GM12878 (cell line): ENCODE measurements around the gene AFMID. TPM values are rescaled to one million over a fixed set of nuclear protein-coding genes. Genes with fewer than 3 reads are reported as not detected.

ENCODE experiments used
- BMI1 ChIP-seq: fragments of 450-650 bp; IDR thresholded peaks from 2 replicates; pipeline ENCODE4 v1.6.1; 2016; ENCODE audit warnings: mild to moderate bottlenecking, moderate library complexity, borderline replicate concordance
- CBX5 ChIP-seq: sonication (generic); IDR thresholded peaks from 2 replicates; pipeline ENCODE4 v1.6.1; 2016; ENCODE audit warnings: low read depth, moderate library complexity, mild to moderate bottlenecking, inconsistent platforms
- CREB1 ChIP-seq: IDR thresholded peaks from 2 replicates; pipeline ENCODE4 v1.6.1; 2012; ENCODE audit warnings: low read depth, mild to moderate bottlenecking, inconsistent platforms
- HCFC1 ChIP-seq: fragments of 150-350 bp; IDR thresholded peaks from 2 replicates; pipeline ENCODE4 v1.6.1; 2014; ENCODE audit warnings: low read length
- IKZF1 ChIP-seq: fragments of 450-650 bp; conservative IDR thresholded peaks from 2 replicates; pipeline ENCODE4 v1.6.1; 2017; ENCODE audit warnings: antibody characterized with exemption, mild to moderate bottlenecking
- IRF4 ChIP-seq: IDR thresholded peaks from 2 replicates; pipeline ENCODE4 v1.6.1; 2011; ENCODE audit warnings: low read depth, low read length
- MEF2A ChIP-seq: IDR thresholded peaks from 2 replicates; pipeline ENCODE4 v1.6.1; 2011; ENCODE audit warnings: low read depth, mild to moderate bottlenecking, low read length, moderate library complexity; ENCODE audit not compliant: insufficient read depth
- MEF2B ChIP-seq: fragments of 450-650 bp; IDR thresholded peaks from 2 replicates; pipeline ENCODE4 v1.6.1; 2018; ENCODE audit warnings: mild to moderate bottlenecking, moderate library complexity; ENCODE audit not compliant: partially characterized antibody, poor library complexity, severe bottlenecking
- MLLT1 ChIP-seq: fragments of 450-650 bp; IDR thresholded peaks from 2 replicates; pipeline ENCODE4 v1.6.1; 2016; ENCODE audit warnings: mild to moderate bottlenecking
- MYB ChIP-seq: fragments of 150-350 bp; IDR thresholded peaks from 2 replicates; pipeline ENCODE4 v1.6.1; 2014; ENCODE audit warnings: mild to moderate bottlenecking, low read depth, low read length, borderline replicate concordance
- POLR2A ChIP-seq: IDR thresholded peaks from 2 replicates; pipeline ENCODE4 v1.6.1; 2011; ENCODE audit warnings: low read depth, mild to moderate bottlenecking, low read length
- RAD21 ChIP-seq: IDR thresholded peaks from 2 replicates; pipeline ENCODE4 v1.6.1; 2011; ENCODE audit warnings: mild to moderate bottlenecking, low read depth, low read length, moderate library complexity; ENCODE audit not compliant: insufficient read depth
- SMAD1 ChIP-seq: fragments of 450-650 bp; IDR thresholded peaks from 2 replicates; pipeline ENCODE4 v1.6.1; 2018; ENCODE audit warnings: mild to moderate bottlenecking, low read depth; ENCODE audit not compliant: partially characterized antibody
- TCF12 ChIP-seq: IDR thresholded peaks from 2 replicates; pipeline ENCODE4 v1.6.1; 2011; ENCODE audit warnings: low read depth, mild to moderate bottlenecking, low read length
- ZNF24 ChIP-seq: fragments of 450-650 bp; IDR thresholded peaks from 2 replicates; pipeline ENCODE4 v1.6.1; 2017; ENCODE audit warnings: antibody characterized with exemption, mild to moderate bottlenecking
- polyA plus RNA-seq, 11 experiments: library from polyadenylated mRNA; depleted of rRNA in 4 of 11; unstranded in 6 of 11; stranded (reverse) in 5 of 11; fragments of >200 nt; fragmentation: Nextera tagmentation in 4 of 11; fragmentation: Illumina TruSeq in 1 of 11; extraction: Ambion mirVana in 4 of 11; extraction: Trizol in 1 of 11; gene quantifications; 1 replicate in 1 of 11; 2 replicates in 10 of 11; pipeline versions ENCODE4 v1.2.1 to v1.2.3, GENCODE V29; 2011 to 2016; ENCODE audit warnings: inconsistent platforms in 2 of 11, missing spikeins in 2 of 11, low read depth in 1 of 11
- total RNA-seq, 4 experiments: library from RNA; depleted of rRNA in 3 of 4; stranded (reverse); fragments of >200 nt in 3 of 4; fragmentation: Illumina TruSeq in 1 of 4; extraction: Trizol in 1 of 4; gene quantifications; 2 replicates each; pipeline versions ENCODE4 v1.2.1 to v1.2.3, GENCODE V29; 2013 to 2021
- TF ChIP-seq, protein P1 (sequence below): fragments of 150-350 bp; IDR thresholded peaks from 2 replicates; pipeline ENCODE4 v1.6.1; 2016; ENCODE audit warnings: low read depth, low read length
- TF ChIP-seq, protein P2 (sequence below): fragments of 450-650 bp; IDR thresholded peaks from 2 replicates; pipeline ENCODE4 v1.6.1; 2017; ENCODE audit warnings: mild to moderate bottlenecking, moderate library complexity

Gene AFMID
- total and polyA plus RNA-seq, 10 of the 15 experiments (the other 5 are each of a cell fraction or from before 2014, with no cell fraction given) = 36.1 to 98.8 (median 51.6) TPM

DNA sequence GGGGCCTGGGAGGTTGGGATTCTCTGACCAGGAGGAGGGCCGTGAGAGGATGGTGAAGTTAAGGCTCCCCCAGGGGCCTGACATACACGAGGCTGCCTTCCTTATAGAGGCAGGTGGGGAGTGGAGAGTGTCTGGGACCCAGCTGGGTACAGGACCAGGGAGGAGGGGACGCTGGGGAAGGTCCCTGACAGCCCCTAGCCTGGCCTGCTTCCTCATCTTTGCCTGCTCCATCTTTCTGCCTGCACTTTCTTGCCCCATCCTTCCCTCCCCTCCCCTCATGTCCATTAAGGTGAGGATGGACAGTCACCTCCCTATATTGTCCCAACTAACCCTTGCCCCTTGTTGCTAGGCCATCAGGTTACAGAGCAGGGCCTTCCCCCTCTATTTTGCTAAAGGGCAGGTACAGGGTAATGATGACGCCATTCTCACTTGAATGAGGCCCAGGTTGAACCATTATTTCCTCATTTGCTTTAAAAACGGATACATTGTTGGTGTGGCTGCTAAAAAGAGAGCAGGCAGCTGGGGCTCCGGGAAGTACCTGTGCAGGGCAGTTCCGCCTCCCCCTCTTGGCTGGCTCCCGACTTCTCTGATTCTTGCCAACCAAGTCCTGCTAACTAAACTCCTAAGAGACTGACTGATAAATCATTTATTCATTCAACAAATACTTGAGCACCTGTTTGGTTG lies 39.7 kb upstream of the AFMID start (continued):
- TF ChIP-seq MLLT1 (peak; percentile 49; the same call in 1 of the 2 replicates), IKZF1 (peak; percentile 90), IRF4 (no peak), POLR2A (peak; percentile 49; the same call in 1 of the 2 replicates), RAD21 (0 out of 2 replicates have a peak, but pooled peaks have one; percentile 4), MEF2B (peak; percentile 91), ZNF24 (peak; percentile 85), MEF2A (peak; percentile 87), CBX5 (no peak), BMI1 (peak; percentile 66; the same call in 1 of the 2 replicates), MYB (no peak), SMAD1 (peak; percentile 75), CREB1 (peak; percentile 96), TCF12 (peak; percentile 92), HCFC1 (no peak)
- TF ChIP-seq, protein P1, sequence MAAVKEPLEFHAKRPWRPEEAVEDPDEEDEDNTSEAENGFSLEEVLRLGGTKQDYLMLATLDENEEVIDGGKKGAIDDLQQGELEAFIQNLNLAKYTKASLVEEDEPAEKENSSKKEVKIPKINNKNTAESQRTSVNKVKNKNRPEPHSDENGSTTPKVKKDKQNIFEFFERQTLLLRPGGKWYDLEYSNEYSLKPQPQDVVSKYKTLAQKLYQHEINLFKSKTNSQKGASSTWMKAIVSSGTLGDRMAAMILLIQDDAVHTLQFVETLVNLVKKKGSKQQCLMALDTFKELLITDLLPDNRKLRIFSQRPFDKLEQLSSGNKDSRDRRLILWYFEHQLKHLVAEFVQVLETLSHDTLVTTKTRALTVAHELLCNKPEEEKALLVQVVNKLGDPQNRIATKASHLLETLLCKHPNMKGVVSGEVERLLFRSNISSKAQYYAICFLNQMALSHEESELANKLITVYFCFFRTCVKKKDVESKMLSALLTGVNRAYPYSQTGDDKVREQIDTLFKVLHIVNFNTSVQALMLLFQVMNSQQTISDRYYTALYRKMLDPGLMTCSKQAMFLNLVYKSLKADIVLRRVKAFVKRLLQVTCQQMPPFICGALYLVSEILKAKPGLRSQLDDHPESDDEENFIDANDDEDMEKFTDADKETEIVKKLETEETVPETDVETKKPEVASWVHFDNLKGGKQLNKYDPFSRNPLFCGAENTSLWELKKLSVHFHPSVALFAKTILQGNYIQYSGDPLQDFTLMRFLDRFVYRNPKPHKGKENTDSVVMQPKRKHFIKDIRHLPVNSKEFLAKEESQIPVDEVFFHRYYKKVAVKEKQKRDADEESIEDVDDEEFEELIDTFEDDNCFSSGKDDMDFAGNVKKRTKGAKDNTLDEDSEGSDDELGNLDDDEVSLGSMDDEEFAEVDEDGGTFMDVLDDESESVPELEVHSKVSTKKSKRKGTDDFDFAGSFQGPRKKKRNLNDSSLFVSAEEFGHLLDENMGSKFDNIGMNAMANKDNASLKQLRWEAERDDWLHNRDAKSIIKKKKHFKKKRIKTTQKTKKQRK = no peak
- TF ChIP-seq, protein P2, sequence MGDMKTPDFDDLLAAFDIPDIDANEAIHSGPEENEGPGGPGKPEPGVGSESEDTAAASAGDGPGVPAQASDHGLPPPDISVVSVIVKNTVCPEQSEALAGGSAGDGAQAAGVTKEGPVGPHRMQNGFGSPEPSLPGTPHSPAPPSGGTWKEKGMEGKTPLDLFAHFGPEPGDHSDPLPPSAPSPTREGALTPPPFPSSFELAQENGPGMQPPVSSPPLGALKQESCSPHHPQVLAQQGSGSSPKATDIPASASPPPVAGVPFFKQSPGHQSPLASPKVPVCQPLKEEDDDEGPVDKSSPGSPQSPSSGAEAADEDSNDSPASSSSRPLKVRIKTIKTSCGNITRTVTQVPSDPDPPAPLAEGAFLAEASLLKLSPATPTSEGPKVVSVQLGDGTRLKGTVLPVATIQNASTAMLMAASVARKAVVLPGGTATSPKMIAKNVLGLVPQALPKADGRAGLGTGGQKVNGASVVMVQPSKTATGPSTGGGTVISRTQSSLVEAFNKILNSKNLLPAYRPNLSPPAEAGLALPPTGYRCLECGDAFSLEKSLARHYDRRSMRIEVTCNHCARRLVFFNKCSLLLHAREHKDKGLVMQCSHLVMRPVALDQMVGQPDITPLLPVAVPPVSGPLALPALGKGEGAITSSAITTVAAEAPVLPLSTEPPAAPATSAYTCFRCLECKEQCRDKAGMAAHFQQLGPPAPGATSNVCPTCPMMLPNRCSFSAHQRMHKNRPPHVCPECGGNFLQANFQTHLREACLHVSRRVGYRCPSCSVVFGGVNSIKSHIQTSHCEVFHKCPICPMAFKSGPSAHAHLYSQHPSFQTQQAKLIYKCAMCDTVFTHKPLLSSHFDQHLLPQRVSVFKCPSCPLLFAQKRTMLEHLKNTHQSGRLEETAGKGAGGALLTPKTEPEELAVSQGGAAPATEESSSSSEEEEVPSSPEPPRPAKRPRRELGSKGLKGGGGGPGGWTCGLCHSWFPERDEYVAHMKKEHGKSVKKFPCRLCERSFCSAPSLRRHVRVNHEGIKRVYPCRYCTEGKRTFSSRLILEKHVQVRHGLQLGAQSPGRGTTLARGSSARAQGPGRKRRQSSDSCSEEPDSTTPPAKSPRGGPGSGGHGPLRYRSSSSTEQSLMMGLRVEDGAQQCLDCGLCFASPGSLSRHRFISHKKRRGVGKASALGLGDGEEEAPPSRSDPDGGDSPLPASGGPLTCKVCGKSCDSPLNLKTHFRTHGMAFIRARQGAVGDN = peak; percentile 96
